HG02884 (cell line): Measurements from ENCODE around the gene GLIPR2.
"Not testable (repeated sequence)": the region's sequence is repeated elsewhere in the genome, so short reads cannot be mapped to it uniquely, and the experiment has no call there.

Experiments
- ATAC-seq: cut with Tn5 transposase; IDR thresholded peaks from one replicate; pipeline ENCODE4 v1.9.1; 2021; ENCODE audit warnings: mild to moderate bottlenecking, moderate library complexity; ENCODE audit not compliant: unreplicated experiment

GLIPR2 gene

GRCh38 chr9:36136272-36136893 is at the start of gene GLIPR2:
Gene GLIPR2, plus strand, starts transcription at chr9:36136733. Its CDS starts 46 bp downstream, at chr9:36136779.
- peak; percentile 91 for ATAC-seq

DNA sequence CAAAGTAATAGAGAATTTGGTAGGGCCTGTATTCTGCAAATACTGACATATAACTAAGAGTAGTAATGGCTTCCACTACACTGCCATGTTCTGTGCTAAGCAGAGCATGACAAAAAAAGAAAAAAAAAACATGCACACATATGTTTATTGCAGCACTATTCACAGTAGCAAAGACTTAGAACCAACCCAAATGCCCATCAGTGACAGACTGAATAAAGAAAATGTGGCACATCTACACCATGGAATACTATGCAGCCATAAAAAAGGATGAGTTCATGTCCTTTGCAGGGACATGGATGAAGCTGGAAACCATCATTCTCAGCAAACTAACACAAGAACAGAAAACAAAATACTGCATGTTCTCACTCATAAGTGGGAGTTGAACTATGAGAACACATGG is 49.5 kb upstream of the GLIPR2 start:
- ATAC-seq: not testable (repeated sequence)

DNA sequence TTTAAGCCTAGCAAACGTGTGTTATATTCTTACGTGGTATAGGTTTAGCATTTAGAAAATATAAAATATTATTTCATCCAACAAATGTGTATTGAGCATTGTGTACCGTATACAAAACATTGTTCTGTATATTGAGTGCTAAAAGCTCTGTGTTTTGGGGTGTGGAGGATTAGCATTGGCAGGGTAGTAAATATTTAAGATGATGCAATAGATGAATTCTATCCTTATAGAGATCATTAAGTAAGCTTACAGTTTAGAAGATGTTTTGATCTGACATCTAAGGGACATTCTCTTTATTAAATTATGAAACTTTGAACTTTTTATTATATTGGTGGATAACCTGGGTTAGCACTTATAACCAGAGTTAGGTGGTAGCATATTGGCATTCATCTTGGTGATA is 48.5 kb upstream of the GLIPR2 start:
- ATAC-seq: no peak

DNA sequence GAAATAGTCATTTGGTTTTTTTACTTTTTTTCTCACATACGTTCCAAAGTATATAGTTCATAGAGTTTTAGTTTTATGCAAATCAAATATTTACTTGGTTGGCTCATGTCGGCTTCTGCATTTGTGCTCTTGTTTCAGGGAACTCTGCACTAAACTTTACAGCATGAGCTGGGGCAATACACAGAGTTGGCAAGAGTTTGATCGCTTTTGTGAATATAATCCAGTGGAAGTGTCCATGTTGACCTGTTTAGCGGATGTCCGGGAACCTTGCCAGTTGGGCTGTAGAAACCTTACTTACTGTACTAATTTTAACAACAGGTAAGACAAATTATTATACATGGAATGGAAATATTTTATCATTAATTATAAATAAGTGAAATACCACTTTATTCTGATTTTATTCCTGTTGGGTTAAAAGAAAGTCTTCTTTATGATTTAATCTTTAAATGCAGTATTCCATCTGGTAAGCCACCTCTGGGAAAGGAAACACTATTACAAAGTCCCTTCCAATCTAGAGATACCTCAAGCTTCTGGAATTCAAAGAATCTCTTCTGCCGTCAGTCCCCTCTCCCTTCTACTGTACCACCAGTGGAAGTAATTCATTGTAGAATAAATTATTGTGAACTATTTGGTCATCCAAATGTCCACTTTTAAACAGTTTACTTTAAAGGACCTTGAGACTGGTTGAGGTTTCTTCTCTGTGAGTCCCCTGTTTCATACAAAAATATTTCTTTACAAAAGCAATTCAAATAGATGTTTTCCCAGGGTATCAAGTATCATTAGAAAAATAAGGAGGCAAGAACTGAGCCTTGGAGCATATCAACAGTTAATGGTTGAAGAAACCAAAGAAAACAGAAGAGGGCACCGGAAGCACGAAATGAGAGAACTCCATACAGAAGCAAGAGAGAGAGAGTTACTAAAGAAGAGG is 45.2 kb upstream of the GLIPR2 start:
- no peak for ATAC-seq

GRCh38 chr9:36092014-36092413 is 44.5 kb upstream of the GLIPR2 start:
- ATAC-seq: no peak

DNA sequence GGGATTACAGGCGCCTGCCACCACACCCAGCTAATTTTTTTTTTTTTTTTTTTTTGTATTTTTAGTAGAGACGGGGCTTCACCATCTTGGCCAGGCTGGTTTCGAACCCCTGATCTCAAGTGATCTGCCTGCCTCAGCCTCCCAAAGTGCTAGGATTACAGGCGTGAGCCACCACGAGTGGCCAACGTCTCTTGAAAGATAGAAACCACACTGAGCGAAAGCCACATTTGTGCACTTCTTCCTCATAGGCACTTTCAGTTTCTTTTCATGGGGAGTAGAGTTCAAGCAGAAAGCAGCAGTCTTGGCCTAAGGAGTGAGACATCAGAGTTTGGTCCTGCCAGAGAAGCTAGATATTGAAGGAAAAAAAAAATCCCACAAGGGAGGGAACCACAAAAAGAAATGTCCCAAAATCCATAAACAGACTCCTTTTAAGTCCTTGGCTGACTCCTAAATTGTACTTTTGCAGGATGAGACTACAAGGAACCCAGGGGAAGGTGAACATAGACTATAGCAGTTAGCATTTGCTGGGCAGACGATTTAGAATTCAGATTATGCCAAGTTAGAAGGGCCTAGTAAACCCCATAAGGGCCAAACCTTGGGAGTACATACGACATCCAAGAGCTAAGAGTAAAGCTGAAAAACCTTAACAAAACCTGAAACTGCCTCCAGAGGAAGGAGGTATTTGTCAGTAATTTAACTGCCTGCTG is 43.9 kb upstream of the GLIPR2 start:
- ATAC-seq: peak; percentile 84

- ATAC-seq: no peak
These were observed 43.1 kb upstream of the GLIPR2 start for GRCh38 chr9:36093384-36093783.

DNA sequence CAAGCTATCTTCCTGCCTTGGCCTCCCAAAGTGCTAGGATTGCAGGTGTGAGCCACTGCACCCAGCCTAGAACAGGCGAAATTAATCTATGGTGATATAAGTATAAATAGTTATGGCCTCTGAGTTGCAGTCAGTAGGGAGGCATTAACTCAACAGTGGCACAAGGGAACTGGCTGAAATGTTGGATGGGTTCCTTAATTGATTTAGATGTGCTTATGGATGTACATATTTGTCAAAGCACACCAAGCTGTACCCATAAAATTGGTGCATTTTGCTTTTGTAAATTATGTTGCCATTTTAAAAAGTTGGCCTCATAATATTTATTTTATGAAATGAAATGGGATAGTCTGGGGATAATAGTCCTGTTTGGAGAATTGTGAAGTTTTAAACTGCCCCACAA is 36.8 kb upstream of the GLIPR2 start:
- ATAC-seq: no peak

DNA sequence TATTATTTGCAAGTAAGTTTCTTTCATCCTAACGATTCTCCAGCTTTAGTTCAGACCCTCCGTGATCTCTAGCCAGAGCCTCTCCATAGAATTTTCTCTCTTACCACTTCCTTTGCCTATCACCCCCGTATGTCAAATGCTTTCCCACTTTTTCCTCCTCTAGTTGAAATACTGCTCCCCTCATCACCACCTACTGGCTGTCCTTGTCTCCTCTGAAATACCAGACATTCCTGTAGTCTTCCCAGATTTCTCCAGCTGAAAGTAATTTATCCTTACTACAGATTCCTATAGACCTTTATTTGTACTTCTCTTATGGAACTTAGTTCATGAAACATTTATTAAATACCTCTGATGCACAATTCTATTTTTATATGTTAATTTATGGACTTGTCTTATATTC is 36.0 kb upstream of the GLIPR2 start:
- no peak for ATAC-seq

DNA sequence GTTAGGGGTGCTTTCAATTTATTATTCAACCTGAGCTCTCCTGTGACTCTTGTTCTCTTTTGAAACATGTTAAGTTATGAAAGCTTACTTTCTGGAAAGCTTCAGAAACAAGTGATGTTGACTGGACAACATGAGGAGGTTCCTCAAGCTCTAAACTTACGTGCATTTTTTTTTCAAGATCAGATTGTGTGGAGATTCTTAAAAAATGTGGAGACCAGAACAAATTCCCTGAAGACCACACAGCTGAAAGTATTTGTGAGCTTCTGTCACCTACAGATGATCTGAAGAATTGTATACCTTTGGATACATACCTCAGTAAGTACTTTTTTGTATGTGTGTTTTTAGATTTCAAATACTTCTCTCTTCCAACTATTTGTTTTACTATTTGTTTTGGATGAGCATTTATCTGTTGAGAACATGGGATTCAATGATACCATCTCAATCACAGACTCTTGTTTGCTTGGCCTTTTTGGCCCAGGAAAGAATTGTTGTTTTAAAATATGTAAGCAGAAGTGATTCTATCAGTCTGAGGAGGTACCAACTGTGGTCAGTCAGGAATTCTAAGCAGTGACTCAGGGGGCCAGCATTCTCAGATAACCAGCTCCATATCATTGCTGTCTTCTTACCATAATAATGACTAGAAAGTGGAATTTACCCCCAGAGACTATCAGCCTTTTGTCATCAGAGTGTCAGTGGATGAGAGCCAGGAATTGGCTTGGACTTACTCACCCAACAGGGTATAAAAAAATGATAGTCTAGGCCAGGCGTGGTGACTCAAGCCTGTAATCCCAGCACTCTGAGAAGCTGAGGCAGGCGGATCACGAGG is 34.4 kb upstream of the GLIPR2 start:
- ATAC-seq: no peak

- peak; percentile 72 for ATAC-seq
These were observed 33.6 kb upstream of the GLIPR2 start for GRCh38 chr9:36102742-36103495.

DNA sequence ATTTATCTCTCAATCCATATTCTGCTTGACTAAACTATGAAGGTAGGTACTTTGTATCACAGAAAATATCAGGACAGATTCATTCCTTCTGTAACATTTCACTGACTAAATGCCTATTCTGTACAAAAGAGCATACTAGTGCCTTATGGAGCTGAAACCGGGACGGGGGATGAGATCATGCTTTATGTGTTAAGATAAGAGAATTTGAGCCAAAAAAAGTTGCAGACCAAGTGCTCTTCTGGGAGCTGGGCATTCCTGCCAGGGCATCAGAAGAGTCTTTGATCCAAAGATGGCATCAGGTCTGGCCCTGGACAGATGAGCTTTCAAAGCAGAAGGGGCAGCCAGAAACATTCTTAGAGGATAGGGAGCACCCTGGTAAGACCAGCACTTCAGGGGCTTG is 27.5 kb upstream of the GLIPR2 start:
- ATAC-seq: no peak

DNA sequence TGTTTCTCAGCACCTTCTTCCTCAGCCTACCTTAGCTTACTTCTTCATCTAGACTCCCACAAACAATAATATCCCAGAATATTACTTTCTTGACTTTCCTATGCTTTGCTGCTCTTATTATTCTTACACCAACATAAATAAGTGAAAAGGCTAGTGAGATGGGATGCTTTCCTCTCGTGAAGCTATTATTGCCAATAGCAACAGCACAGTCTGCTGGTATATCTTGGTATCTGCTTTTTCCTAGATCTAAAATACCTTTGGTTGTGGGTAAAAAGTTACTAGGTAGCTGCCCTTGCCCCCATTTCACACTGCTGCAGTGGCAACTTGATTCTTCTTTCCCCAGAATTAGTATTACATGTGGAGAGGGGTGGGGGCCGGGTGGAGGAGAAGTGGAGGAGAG is 26.1 kb upstream of the GLIPR2 start:
- ATAC-seq: no peak

- no peak for ATAC-seq
These were observed 24.0 kb upstream of the GLIPR2 start for GRCh38 chr9:36112516-36112915.

DNA sequence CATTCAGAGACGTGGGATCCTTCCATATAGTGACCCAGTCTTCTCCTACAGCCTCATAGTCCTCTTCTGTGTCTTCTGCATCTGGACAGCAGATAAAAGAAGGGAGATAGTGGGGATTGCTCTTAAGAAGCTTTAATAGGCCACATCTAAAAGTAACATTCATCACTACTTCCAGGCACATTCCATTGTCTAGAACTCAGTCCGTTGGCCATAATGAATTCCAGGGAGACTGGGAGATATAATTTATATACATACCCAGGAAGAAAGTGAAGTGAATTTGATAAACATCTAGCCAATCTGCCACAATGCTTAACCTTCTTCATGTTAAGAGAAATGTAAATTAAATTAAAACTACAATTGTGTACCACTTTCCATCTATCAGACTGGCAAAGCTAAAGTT is 22.5 kb upstream of the GLIPR2 start:
- ATAC-seq: no peak

DNA sequence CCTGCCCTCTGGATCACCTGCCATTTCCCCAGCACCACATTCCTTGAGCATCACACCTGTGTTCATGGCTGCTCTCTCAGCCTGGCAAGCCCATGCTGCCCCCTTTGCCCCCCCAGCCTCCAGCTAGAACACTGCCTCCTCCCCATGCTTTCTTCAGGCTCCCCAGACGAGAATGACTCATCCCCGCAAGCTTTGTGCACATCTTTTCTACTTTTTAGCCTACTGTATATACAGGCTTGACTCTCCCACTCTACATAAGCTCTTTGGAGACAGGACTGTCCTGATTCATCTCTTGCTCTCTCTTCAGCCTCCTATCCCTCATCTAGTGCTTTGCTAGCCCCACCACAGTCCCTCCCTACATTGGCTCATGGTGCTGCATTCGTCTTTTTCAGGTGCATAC is 19.9 kb upstream of the GLIPR2 start:
- no peak for ATAC-seq

GRCh38 chr9:36118201-36118600 is 18.3 kb upstream of the GLIPR2 start:
- ATAC-seq: no peak

- ATAC-seq: no peak
These were observed 17.8 kb upstream of the GLIPR2 start for GRCh38 chr9:36118706-36119105.

DNA sequence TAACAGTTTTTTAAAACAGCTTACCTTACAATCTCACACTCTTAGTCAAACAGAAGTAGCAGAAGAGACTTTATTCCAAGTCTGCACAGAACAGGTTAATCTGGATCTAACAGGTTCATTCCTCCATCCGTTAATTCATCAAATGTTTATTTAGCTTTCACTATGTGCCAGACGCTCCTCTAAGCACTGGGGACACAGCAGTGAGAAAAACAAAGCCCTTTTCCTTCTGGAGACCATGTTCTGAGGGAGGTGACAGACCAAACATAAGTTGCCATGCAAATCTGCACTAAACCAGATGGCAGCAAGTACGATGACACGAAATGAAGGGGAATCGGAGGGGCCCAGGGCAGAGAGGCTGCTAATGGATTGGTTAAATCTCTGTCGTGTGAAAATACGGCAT is 17.1 kb upstream of the GLIPR2 start:
- no peak for ATAC-seq

DNA sequence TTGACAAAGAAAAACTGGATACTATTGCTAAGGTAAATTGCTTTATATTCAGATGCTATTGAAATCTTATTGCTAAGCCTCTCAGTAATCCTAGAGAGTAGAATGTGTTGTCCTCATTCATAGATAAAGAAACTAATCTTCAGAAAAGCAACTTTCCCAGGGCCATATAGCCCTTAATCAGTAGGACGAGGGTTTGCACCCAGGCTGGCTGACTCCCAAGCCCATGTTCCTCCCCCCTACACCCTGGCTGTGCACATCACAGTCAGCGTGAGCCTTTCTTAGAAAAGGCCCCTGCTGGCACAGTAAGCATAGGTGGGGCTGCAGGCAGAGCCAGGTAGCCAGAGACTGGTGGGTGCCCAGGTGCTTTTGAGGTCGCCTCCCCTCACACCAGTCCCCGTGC is 15.8 kb upstream of the GLIPR2 start:
- no peak for ATAC-seq
